A549 treated with ZK216348 at 1 μM for 4 hours (cell line): ENCODE measurements around the gene MTA1. TPM values are rescaled to one million over a fixed set of nuclear protein-coding genes. Genes with fewer than 3 reads are reported as not detected.

ENCODE experiments used
- total RNA-seq: library from RNA; stranded (reverse); fragments of 200-300 nt; extraction: Qiagen RNA extraction; gene quantifications from 5 replicates; pipeline ENCODE4 v1.2.3, GENCODE V29; 2022; ENCODE audit warnings: low read depth

Gene MTA1
- 46.8 to 93.0 TPM (median 83.4 TPM) in 5 replicates for total RNA-seq

DNA sequence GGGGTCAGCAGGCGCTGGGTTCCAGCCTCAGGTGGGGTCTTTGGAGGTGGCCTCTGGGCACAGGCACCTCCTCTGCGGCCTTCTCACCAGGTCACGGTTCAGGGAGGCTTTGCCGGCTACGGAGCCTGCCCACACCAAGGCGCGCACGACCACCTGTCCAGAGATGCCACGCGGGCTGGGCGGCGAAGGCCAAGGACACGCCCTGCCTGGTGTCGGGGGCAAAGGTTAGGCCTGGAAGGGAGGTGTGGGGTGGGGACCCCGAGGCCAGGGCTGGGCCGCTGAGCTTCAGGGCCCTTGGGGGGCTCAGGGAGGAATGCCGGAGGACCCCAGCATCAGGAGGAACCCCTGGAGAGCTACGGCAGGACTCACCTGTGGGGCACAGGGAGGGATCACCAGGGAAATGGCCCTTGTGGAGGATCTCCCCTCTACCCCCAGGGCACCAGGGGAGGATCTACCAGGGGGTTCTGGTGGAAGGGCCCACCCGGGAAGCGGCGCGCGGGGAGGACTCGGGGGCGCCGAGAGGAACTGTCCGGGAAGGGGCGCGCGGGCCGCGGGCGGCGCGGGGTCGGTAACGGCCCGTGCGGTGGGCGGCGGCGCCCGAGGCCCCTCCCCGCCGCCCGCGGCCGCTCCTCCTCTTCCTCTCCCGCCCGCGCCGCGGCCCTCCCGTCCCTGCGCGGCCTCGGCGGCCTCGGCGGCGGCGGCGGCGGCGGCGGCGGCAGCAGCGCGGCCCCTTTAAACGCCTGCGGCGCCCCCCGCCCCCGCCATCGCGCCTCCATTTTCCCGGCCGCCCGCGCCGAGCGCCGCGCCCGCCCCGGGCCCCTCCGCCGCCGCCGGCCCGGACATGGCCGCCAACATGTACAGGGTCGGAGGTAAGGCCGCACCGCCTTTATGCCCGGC, at the start of gene MTA1:
MTA1 (plus strand) TSS at position 633 of the 897 bp plus-strand sequence; CDS start at position 842, 209 bp downstream.

DNA sequence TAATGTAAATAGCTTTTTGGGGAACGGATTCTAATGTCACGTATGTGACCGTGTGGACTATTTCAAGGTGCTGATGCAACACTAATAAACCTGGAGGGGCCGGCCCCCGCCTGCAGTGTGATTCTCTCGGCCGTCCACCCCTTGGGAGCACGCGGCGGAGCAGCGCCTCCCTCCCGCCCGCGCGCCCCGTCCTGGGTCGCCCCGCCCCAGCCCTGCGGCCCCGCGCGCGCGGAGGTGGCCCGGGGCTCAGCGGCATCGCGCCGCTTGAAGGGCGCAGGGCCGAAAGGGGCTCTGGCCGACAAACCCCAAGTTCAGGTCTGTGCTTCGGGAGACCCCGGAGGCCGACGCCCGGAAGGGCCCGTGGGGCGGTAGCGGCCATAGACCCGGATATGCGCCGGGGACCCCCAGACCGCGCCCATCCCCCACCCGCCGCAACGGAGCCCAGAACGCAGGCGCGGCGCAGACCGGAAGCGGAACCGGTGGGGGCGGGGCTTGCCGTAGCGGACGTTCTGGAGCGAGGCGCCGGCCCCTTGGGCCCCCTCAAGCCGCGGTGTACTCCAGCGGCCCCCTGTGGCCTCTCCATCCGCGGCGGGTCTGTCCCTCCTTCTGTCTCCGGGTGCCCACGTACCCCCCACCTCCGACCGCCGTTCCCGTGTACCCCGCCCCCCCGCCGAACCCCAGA, 21.4 kb upstream of the MTA1 start, which contains the start of gene TEX22:
TEX22 (plus strand) TSS at position 495 of the 682 bp plus-strand sequence. CDS start 803 bp downstream, outside the sequence.

DNA sequence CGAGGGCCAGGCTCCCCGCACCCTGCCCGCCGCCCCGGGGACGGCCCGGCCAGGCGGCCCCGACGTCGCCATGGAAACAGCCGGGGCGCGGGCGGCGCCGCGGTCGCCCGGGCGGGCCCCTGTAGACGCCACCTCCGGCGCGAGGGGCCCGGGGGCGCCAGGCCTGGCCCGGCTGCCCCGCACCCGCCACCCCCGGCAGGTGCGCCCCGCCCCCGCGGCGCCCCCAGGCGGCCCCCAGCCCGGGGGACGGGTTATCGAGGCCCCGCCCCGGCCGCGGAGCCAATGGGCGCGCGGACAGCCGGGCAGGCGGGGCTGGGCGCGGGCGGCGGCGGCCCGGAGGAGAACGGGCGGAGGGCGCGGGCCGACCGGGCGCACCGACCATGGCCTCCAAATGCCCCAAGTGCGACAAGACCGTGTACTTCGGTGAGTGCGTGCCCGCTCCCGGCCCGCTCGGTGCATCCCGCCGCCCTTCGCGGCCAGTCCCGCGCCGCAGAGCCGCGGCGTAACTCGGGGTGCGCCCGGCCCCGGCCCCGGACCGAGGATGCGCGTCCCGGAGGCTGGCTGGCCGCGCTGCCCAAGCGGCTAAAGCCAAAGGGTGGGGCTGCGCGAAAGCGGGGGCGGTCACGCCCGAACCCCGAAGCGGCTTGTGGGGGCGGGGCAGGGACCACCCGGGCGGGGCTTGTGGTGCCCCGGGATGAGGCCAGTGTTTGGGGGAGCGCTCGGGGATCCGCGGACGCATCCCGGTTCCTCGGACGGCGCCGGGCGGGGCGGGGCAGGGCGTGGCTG, 55.0 kb downstream of the MTA1 start, which contains the start of gene CRIP2:
CRIP2 (plus strand) TSS at position 339 of the 786 bp plus-strand sequence; CDS start at position 381, 42 bp downstream.

DNA sequence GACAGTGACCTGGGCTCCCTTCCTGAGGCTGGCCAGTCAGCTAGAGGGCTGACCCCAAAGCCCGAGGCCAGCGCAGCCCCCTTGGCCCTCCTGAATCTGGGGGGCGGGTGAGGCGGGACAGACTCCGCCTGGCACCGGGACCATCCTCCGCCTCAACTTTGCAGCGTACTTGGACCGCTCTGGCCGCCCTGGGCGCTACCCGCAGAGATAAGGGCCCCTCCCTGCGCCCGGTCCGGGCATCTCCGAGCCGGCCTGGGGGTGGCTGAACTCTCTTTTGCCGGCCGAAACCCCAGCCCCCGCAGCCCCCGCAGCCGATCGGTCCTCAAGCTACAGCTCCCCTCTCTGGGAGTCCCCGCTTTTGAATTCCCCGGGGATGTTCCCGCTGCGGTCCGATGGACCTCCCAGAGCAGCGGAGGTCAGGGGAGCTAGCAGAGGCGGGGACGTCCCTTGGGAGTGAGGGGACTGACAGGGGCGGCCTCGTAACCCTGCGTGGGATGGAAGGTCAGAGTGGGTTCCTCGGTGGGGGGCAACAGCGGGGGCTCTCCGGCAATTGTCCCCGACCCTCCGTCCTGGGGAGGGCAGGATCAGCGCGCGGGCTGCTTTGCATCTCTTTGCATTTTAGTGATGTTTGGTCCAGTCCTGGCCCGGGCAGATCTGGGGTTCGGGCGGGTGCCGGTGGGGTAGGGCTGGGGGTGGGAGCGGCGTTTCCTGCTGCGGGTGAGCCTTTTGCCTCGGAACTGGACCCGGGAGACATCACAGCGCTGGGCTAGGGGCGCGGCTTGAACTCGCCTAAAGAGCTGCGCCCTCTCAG, 66.7 kb downstream of the MTA1 start, which contains the start of gene CRIP1:
CRIP1 (plus strand) TSS at position 724 of the 811 bp plus-strand sequence. CDS start 374 bp downstream, outside the sequence.

DNA sequence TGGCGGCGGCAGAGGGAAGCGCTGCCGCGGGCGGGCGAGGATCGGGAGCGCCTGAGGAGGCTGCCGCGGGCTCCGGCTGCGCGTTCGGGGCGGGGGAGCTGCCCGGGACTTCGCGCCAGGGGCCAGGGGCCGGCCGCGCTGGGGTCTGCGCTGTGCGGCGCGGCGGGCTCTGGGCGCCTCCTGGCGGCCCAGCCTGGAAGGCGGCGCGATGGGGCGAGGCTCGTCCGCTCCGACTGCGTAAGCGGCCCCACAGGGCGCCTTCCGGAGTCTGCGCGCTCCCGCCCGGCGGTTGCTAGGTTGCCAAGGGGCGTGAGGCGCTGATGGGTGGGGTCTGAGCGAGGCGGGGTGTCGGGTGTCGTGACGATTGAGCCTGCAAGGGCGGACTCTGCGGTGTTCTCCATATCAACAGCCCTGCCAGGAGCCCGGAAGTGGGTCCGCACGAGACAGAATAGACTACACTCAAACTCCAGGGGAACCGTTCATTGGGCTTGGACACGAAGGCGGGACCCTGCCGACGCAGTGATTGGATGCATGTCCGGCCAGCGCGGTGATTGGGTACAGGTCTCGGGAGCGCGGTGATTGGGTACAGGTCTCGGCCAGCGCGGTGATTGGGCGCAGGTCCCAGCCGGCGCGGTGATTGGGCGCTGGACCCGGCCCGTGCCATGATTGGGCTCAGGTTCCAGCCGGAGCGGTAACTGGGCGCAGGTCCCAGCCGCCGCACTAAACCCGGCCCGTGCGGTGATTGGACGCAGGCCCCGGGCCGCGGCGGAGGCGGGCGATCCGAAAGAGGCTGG, 71.1 kb downstream of the MTA1 start, which contains the start of gene TEDC1:
TEDC1 (plus strand) TSS at position 675 of the 794 bp plus-strand sequence. CDS start 130 bp downstream, outside the sequence.

Other genes with a start within 250 kb of the MTA1 start
- gene NUDT14, start 238.5 kb upstream of the MTA1 start, total RNA-seq, result 17.7 to 45.0 TPM (median 39.9 TPM) in 5 replicates
- 24.6 to 44.9 TPM (median 43.5 TPM) in 5 replicates for gene BTBD6, start 171.3 kb upstream of the MTA1 start, total RNA-seq
- gene BRF1, start 118.8 kb upstream of the MTA1 start, total RNA-seq, result 25.4 to 31.1 TPM (median 30.3 TPM) in 5 replicates
- gene PACS2, start 105.1 kb upstream of the MTA1 start, total RNA-seq, result 13.2 to 32.2 TPM (median 27.2 TPM) in 5 replicates
- gene TEX22, start 21.3 kb upstream of the MTA1 start, total RNA-seq, result 0.09 to 0.41 TPM (median 0.28 TPM) in 4 of 5 replicates, not detected in the other
- gene CRIP2, start 55.0 kb downstream of the MTA1 start, total RNA-seq, result 88.9 to 214 TPM (median 186 TPM) in 5 replicates
- gene CRIP1, start 67.1 kb downstream of the MTA1 start, total RNA-seq, result 1,412 to 1,892 TPM (median 1,789 TPM) in 5 replicates
- 16.9 to 52.9 TPM (median 47.2 TPM) in 5 replicates for gene TEDC1, start 71.4 kb downstream of the MTA1 start, total RNA-seq
- gene TMEM121, start 106.8 kb downstream of the MTA1 start, total RNA-seq, result 2.1 to 11.7 TPM (median 10.8 TPM) in 5 replicates